Measurements from ENCODE around the gene LRP1B. TPM values are rescaled to one million over a fixed set of nuclear protein-coding genes. Genes with fewer than 3 reads are reported as not detected.

The LRP1B gene
- total RNA-seq, 1 donor from 2014 or later = 0.20 TPM

- no peak for DNase-seq (ENCODE audit: low read depth, low spot score)
These were observed 610.9 kb downstream of the LRP1B start for GRCh38 chr2:141519906-141520305.

- DNase-seq (ENCODE audit: low read depth, low spot score) = no peak
These were observed 612.9 kb downstream of the LRP1B start for GRCh38 chr2:141517852-141518421.

GRCh38 chr2:141517180-141517851 lies 613.5 kb downstream of the LRP1B start:
- DNase-seq (ENCODE audit: low read depth, low spot score) = no peak

GRCh38 chr2:141515931-141516330 lies 614.9 kb downstream of the LRP1B start:
- no peak for DNase-seq (ENCODE audit: low read depth, low spot score)

- DNase-seq (ENCODE audit: low read depth, low spot score) = no peak
These were observed 617.0 kb downstream of the LRP1B start for GRCh38 chr2:141513853-141514252.

- no peak for DNase-seq (ENCODE audit: low read depth, low spot score)
These were observed 621.8 kb downstream of the LRP1B start for GRCh38 chr2:141508806-141509595.

- DNase-seq (ENCODE audit: low read depth, low spot score) = no peak
These were observed 622.6 kb downstream of the LRP1B start for GRCh38 chr2:141508086-141508752.

- no peak for DNase-seq (ENCODE audit: low read depth, low spot score)
These were observed 624.7 kb downstream of the LRP1B start for GRCh38 chr2:141506135-141506534.

GRCh38 chr2:141501752-141502151 lies 629.1 kb downstream of the LRP1B start:
- DNase-seq (ENCODE audit: low read depth, low spot score) = no peak

- DNase-seq (ENCODE audit: low read depth, low spot score) = no peak
These were observed 631.7 kb downstream of the LRP1B start for GRCh38 chr2:141499123-141499522.

- no peak for DNase-seq (ENCODE audit: low read depth, low spot score)
These were observed 632.3 kb downstream of the LRP1B start for GRCh38 chr2:141498561-141498960.

GRCh38 chr2:141497272-141497671 lies 633.5 kb downstream of the LRP1B start:
- no peak for DNase-seq (ENCODE audit: low read depth, low spot score)

- DNase-seq (ENCODE audit: low read depth, low spot score) = no peak
These were observed 634.0 kb downstream of the LRP1B start for GRCh38 chr2:141496810-141497209.

GRCh38 chr2:141493936-141494335 lies 636.9 kb downstream of the LRP1B start:
- DNase-seq (ENCODE audit: low read depth, low spot score) = no peak

GRCh38 chr2:141492816-141493215 lies 638.0 kb downstream of the LRP1B start:
- no peak for DNase-seq (ENCODE audit: low read depth, low spot score)

- no peak for DNase-seq (ENCODE audit: low read depth, low spot score)
These were observed 639.9 kb downstream of the LRP1B start for GRCh38 chr2:141490886-141491285.

GRCh38 chr2:141482697-141483096 lies 648.1 kb downstream of the LRP1B start:
- no peak for DNase-seq (ENCODE audit: low read depth, low spot score)

GRCh38 chr2:141475801-141476200 lies 655.0 kb downstream of the LRP1B start:
- no peak for DNase-seq (ENCODE audit: low read depth, low spot score)

- no peak for DNase-seq (ENCODE audit: low read depth, low spot score)
These were observed 662.1 kb downstream of the LRP1B start for GRCh38 chr2:141468761-141469160.

- no peak for DNase-seq (ENCODE audit: low read depth, low spot score)
These were observed 663.5 kb downstream of the LRP1B start for GRCh38 chr2:141467331-141467730.

- DNase-seq (ENCODE audit: low read depth, low spot score) = no peak
These were observed 665.8 kb downstream of the LRP1B start for GRCh38 chr2:141464995-141465394.

GRCh38 chr2:141458351-141458750 lies 672.5 kb downstream of the LRP1B start:
- no peak for DNase-seq (ENCODE audit: low read depth, low spot score)
